ENCODE results near the gene RCOR1. TPM values are rescaled to one million over a fixed set of nuclear protein-coding genes. Genes with fewer than 3 reads are reported as not detected.
"Not testable (repeated sequence)": the region's sequence is repeated elsewhere in the genome, so short reads cannot be mapped to it uniquely, and the experiment has no call there.

Gene RCOR1
- total and polyA plus RNA-seq, 2 of the 4 experiments (the other 2 are of a cell fraction) = 9.0 to 11.2 TPM

DNA sequence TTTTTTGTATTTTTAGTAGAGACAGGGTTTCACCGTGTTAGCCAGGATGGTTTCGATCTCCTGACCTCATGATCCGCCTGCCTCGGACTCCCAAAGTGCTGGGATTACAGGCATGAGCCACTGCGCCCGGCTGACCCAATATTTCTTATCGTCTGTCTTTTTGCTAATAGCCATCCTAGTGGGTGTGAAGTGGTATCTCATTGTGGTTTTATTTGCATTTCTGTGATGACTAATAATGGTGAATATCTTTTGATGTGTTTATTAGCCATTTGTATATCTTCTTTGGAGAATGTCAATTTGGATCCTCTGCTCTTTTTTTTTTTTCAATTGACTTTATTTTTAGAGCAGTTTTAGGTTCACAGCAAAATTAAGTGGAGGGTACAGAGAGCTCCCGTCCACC, 19.3 kb upstream of the RCOR1 start:
- dilution Hi-C loops (cut with HindIII; ENCODE audit: low sequenced_read_pairs, unreplicated experiment); H3K9ac ChIP-seq (ENCODE audit: low read depth, low read length); POLR2A ChIA-PET (ENCODE audit: unreplicated experiment); H2AK9ac ChIP-seq (replicated peaks; ENCODE audit: low read depth, low read length, poor library complexity); H3K4me3 ChIP-seq (ENCODE audit: insufficient read depth, low read depth, low read length); H4K91ac ChIP-seq (ENCODE audit: insufficient read depth, low read depth, low read length); H3K18ac ChIP-seq (ENCODE audit: low read depth, low read length); ATAC-seq (ENCODE audit: low read depth); H2BK5ac ChIP-seq (ENCODE audit: low read depth, low read length, poor library complexity, severe bottlenecking); H4K5ac ChIP-seq (ENCODE audit: low read depth, low read length); H3K27me3 ChIP-seq (ENCODE audit: control insufficient read depth, insufficient read depth, low read length); intact Hi-C loops (cut with micrococcal nuclease); H2BK15ac ChIP-seq (ENCODE audit: low read depth, low read length); H3K4ac ChIP-seq (ENCODE audit: low read depth, low read length); H3K23ac ChIP-seq (ENCODE audit: low read depth, low read length); H2AFZ ChIP-seq (replicated peaks; ENCODE audit: low read length, poor library complexity); in situ Hi-C loops (cut with MboI; ENCODE audit: low sequenced_read_pairs); H3K36me3 ChIP-seq (ENCODE audit: control insufficient read depth, insufficient read depth, low read length); H2BK120ac ChIP-seq (ENCODE audit: low read depth, low read length); H3K14ac ChIP-seq (replicated peaks; ENCODE audit: low read depth, low read length); H3K9me3 ChIP-seq (ENCODE audit: control insufficient read depth, insufficient read depth, low read length); CTCF ChIA-PET; H3K56ac ChIP-seq (ENCODE audit: extremely low read depth, insufficient read depth, low read length); DNase-seq; H2BK20ac ChIP-seq (ENCODE audit: low read depth, low read length); H4K8ac ChIP-seq (ENCODE audit: low read depth in 2 of 2, low read length in 2 of 2); H3K27ac ChIP-seq (ENCODE audit: insufficient read depth, low read length); BruUV-seq (replicated peaks); H3K79me1 ChIP-seq (ENCODE audit: low read depth in 1 of 2, low read length in 2 of 2); H2AK5ac ChIP-seq (ENCODE audit: low read depth, low read length); H3K9me1 ChIP-seq (ENCODE audit: insufficient read depth, low read length); H3K4me1 ChIP-seq (ENCODE audit: control insufficient read depth, insufficient read depth, low read length); H4K20me1 ChIP-seq (ENCODE audit: insufficient read depth, low read length); H3K4me2 ChIP-seq (ENCODE audit: low read depth, low read length): not testable (repeated sequence)
- 90% methylated on average over 2 of the region's 8 CpGs; no CpG with 5 or more reads in 1 of the 2 experiments for WGBS, 2 experiments (ENCODE audit: extremely low coverage in 2 of 2, insufficient read length in 1 of 2)
